Mucosa of rectum (tissue), 2 donors: ENCODE data around the gene ARMCX5.

Source experiments
- H3K27ac ChIP-seq, 2 donors: one replicate each; pipeline ENCODE4 v1.7.0; 2013; ENCODE audit warnings: inconsistent platforms in 2 of 2, low read depth in 2 of 2, low read length in 2 of 2
- H3K27me3 ChIP-seq, 2 donors: one replicate each; pipeline ENCODE4 v1.7.0; 2013; ENCODE audit warnings: low read length in 2 of 2; ENCODE audit not compliant: control insufficient read depth in 2 of 2, insufficient read depth in 2 of 2
- H3K36me3 ChIP-seq, 2 donors: one replicate each; pipeline ENCODE4 v1.7.0; 2013; ENCODE audit warnings: low read length in 2 of 2; ENCODE audit not compliant: control insufficient read depth in 2 of 2, insufficient read depth in 2 of 2
- H3K4me1 ChIP-seq, 2 donors: one replicate each; pipeline ENCODE4 v1.7.0; 2013; ENCODE audit warnings: low read length in 2 of 2, mild to moderate bottlenecking in 1 of 2; ENCODE audit not compliant: control insufficient read depth in 2 of 2, insufficient read depth in 2 of 2
- H3K4me3 ChIP-seq, 2 donors: one replicate each; pipeline ENCODE4 v1.7.0; 2013; ENCODE audit warnings: low read length in 2 of 2
- H3K9ac ChIP-seq, 2 donors: one replicate each; pipeline ENCODE4 v1.7.0; 2013; ENCODE audit warnings: low read length in 2 of 2, low read depth in 1 of 2, mild to moderate bottlenecking in 1 of 2
- H3K9me3 ChIP-seq, 2 donors: one replicate each; pipeline ENCODE4 v1.7.0; 2013; ENCODE audit warnings: low read length in 2 of 2; ENCODE audit not compliant: control insufficient read depth in 2 of 2
- donor health status: healthy.
- donor health status: Normal muscosa, but diverticular disease.

Gene ARMCX5

DNA sequence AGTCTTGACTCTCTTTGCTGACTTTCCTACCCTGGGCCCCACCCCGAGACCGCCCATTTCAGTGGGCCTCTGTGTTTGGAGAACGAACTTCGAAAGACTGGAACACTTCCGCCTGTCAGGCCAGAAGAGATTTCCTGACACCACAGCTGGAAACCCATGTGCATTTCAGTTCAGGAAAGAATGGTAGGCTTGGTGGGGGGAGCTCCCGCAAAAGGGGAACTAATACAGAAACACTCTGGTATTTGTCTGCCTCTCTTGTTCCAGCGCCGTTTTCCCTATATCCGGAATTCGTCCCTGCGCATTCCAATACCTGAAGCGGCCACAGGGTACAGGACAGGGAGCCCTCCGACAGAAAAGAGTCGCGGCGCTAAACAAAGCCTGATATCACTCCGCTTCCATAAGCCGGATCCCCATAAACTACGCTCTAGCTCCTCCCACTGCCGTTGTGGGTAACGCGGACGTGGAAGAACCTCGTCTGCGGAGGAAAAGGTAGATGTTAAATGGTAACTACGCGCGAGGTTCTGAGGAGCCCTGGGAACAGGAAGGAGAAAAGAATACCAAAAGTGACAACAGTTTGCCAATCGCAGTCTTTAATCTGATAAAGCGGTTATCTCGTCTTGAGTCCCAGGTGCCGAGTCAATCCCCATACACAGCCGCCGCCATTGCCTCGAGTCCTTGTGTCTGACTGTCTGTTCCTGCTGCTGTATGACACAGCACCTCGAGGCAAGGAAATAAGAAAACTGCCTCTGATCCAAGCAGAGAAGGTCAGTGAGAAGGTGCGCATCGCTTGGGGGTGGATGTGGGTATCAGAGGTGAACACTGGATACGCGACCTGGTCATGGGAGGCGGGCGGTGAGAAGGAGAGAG, at the start of gene ARMCX5:
TSS of gene ARMCX5 (plus strand) at position 432 of the 867 bp plus-strand sequence. CDS start 2,627 bp downstream, outside the sequence.
- Histone ChIP-seq H3K27ac (peak within 1 kb of the TSS; percentile 77 to 78), H3K4me1 (no peaks in the 10 kb centered on the region), H3K4me3 (peak within 1 kb of the TSS; percentile 90 to 92), H3K36me3 (no peaks in the 10 kb centered on the region), H3K9me3 (no peaks in the 10 kb centered on the region), H3K9ac (peak within 1 kb of the TSS; percentile 78 to 86), H3K27me3 (peaks cover 0 to 2% of the 10 kb centered on the region in 2 donors)

GRCh38 chrX:102558607-102559006, 40.7 kb upstream of the ARMCX5 start:
- H3K4me3 ChIP-seq = no peak overlapping the region
- no peak overlapping the region for H3K27ac ChIP-seq
- H3K4me1 ChIP-seq = no peaks in the 10 kb centered on the region
- H3K9ac ChIP-seq = no peak overlapping the region
- H3K9me3 ChIP-seq = no peaks in the 10 kb centered on the region
- no peaks in the 10 kb centered on the region for H3K36me3 ChIP-seq
- H3K27me3 ChIP-seq = no peaks in the 10 kb centered on the region

GRCh38 chrX:102560423-102561068, 38.8 kb upstream of the ARMCX5 start:
- H3K27me3 ChIP-seq = no peaks in the 10 kb centered on the region
- H3K27ac ChIP-seq = no peak overlapping the region
- H3K4me3 ChIP-seq = no peak overlapping the region
- no peaks in the 10 kb centered on the region for H3K4me1 ChIP-seq
- H3K9ac ChIP-seq = no peak overlapping the region
- H3K36me3 ChIP-seq = no peaks in the 10 kb centered on the region
- no peaks in the 10 kb centered on the region for H3K9me3 ChIP-seq

- Histone ChIP-seq H3K4me1 (no peaks in the 10 kb centered on the region), H3K9me3 (no peaks in the 10 kb centered on the region), H3K9ac (no peak overlapping the region), H3K27me3 (peaks cover 0 to 4% of the 10 kb centered on the region in 2 donors), H3K27ac (no peak overlapping the region), H3K36me3 (no peaks in the 10 kb centered on the region), H3K4me3 (no peak overlapping the region)
These were observed 18.4 kb upstream of the ARMCX5 start for GRCh38 chrX:102580891-102581290.

GRCh38 chrX:102593367-102593766, 5.9 kb upstream of the ARMCX5 start:
- Histone ChIP-seq H3K36me3 (no peaks in the 10 kb centered on the region), H3K27me3 (peaks cover 0 to 2% of the 10 kb centered on the region in 2 donors), H3K4me3 (no peak overlapping the region), H3K9ac (no peak overlapping the region), H3K4me1 (no peaks in the 10 kb centered on the region), H3K9me3 (no peaks in the 10 kb centered on the region), H3K27ac (no peak overlapping the region)

GRCh38 chrX:102599951-102600579, 750 bp downstream of the ARMCX5 start:
- H3K27me3 ChIP-seq = peaks cover 0 to 2% of the 10 kb centered on the region in 2 donors
- H3K9ac ChIP-seq = peak overlapping the region; percentile 78 to 86
- H3K4me3 ChIP-seq = peak overlapping the region; percentile 90 to 92
- H3K9me3 ChIP-seq = no peaks in the 10 kb centered on the region
- no peaks in the 10 kb centered on the region for H3K4me1 ChIP-seq
- H3K27ac ChIP-seq = peak overlapping the region; percentile 77 to 78
- H3K36me3 ChIP-seq = no peaks in the 10 kb centered on the region

DNA sequence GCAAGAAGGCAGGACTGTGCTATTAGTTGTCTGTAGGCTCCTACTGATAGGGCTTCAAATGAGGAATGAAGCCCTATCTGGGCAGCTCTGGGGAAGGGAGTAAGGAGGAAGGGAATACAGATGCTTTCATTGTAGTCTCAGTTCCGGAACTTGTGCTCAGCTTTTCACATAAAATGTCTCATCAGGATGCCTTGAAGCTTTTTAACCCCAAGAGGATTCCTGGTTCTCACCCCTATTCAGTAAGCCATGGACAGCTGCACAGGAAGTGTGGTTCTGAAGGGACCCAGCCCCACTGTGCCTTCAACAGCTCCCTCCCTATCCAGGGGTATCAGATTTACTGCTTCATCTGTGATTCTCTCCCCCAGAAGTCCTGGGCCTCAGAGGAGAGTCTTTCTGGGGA, 5.0 kb downstream of the ARMCX5 start:
- Histone ChIP-seq H3K4me1 (no peaks in the 10 kb centered on the region), H3K27me3 (peaks cover 0 to 2% of the 10 kb centered on the region in 2 donors), H3K4me3 (no peak overlapping the region), H3K9me3 (no peaks in the 10 kb centered on the region), H3K9ac (no peak overlapping the region), H3K36me3 (peaks cover 0 to 3% of the 10 kb centered on the region in 2 donors), H3K27ac (no peak overlapping the region)

GRCh38 chrX:102606115-102606514, 6.8 kb downstream of the ARMCX5 start:
- Histone ChIP-seq H3K4me3 (no peak overlapping the region), H3K27ac (no peak overlapping the region), H3K9me3 (no peaks in the 10 kb centered on the region), H3K36me3 (peaks cover 0 to 3% of the 10 kb centered on the region in 2 donors), H3K27me3 (no peaks in the 10 kb centered on the region), H3K9ac (no peak overlapping the region), H3K4me1 (no peaks in the 10 kb centered on the region)

DNA sequence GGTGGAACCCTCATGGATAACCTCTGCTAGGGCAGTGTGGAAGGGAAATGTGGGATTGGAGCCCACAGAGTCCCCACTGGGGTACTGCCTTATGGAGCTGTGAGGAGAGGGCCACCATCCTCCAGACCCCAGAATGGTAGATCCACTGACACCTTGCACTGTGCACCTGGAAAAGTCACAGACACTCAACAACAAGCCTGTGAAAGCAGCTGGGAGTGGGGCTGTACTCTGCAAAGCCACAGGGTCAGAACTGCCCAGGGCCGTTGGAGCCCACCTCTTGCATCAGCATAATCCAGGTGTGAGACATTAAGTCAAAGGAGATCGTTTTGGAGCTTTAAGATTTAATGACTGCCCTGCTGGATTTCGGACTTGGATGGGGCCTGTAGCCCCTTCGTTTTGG, 11.6 kb downstream of the ARMCX5 start:
- no peaks in the 10 kb centered on the region for H3K27me3 ChIP-seq
- H3K9me3 ChIP-seq = peaks cover 0 to 3% of the 10 kb centered on the region in 2 donors
- peaks cover 2 to 3% of the 10 kb centered on the region in 2 donors for H3K36me3 ChIP-seq
- H3K9ac ChIP-seq = no peak overlapping the region
- H3K27ac ChIP-seq = no peak overlapping the region
- H3K4me1 ChIP-seq = no peaks in the 10 kb centered on the region
- H3K4me3 ChIP-seq = no peak overlapping the region

- H3K9me3 ChIP-seq = peaks cover 2 to 5% of the 10 kb centered on the region in 2 donors
- H3K27ac ChIP-seq = no peak overlapping the region
- H3K4me1 ChIP-seq = no peaks in the 10 kb centered on the region
- no peak overlapping the region for H3K4me3 ChIP-seq
- H3K36me3 ChIP-seq = no peaks in the 10 kb centered on the region
- H3K9ac ChIP-seq = no peak overlapping the region
- no peaks in the 10 kb centered on the region for H3K27me3 ChIP-seq
These were observed 24.8 kb downstream of the ARMCX5 start for GRCh38 chrX:102624105-102624504.
